H1 (cell line): Measurements from ENCODE around the gene ASXL2. TPM values are rescaled to one million over a fixed set of nuclear protein-coding genes. Genes with fewer than 3 reads are reported as not detected.
A peak's percentile ranks its signal among the peaks of the same experiment; 100 is the strongest.

Experiments
- CTCF ChIA-PET: fragments of 300-600 bp; sonication (Branson Sonifier 250); formaldehyde crosslinking; loops from one replicate; lab custom pipeline; 2021; ENCODE audit not compliant: partially characterized antibody; lab: Charles Lee
- POLR2A ChIA-PET: fragments of 300-600 bp; sonication (Branson Sonifier 250); formaldehyde crosslinking; loops from one replicate; lab custom pipeline; 2021; ENCODE audit warnings: inconsistent platforms; ENCODE audit not compliant: partially characterized antibody; lab: Charles Lee
- DNase-seq, 2 experiments: peaks; one replicate each; pipeline versions ENCODE4 v3.0.0 to v3.0.0-alpha.2; 2010 to 2022; ENCODE audit warnings: low spot score in 2 of 2, low read depth in 1 of 2, mixed read lengths in 1 of 2
- FAIRE-seq: peaks from 2 replicates; lab custom pipeline; 2011; peaks lifted over from hg19 to GRCh38; lab: Jason Lieb, UNC
- H2AFZ ChIP-seq: 2 replicates; pipeline ENCODE4 v1.8.1; 2012; ENCODE audit warnings: low read length, inconsistent platforms
- H2AK5ac ChIP-seq: 2 replicates; pipeline ENCODE4 v1.6.1; 2013; ENCODE audit warnings: low read depth, low read length
- H2BK120ac ChIP-seq: replicated peaks from 2 replicates; pipeline ENCODE3; 2013; ENCODE audit warnings: low read depth, low read length, inconsistent platforms
- H2BK12ac ChIP-seq: 2 replicates; pipeline ENCODE4 v1.6.1; 2013; ENCODE audit warnings: low read depth, low read length
- H2BK15ac ChIP-seq: 2 replicates; pipeline ENCODE4 v1.6.1; 2013; ENCODE audit warnings: low read length
- H2BK20ac ChIP-seq: 2 replicates; pipeline ENCODE4 v1.6.1; 2013; ENCODE audit warnings: low read length
- H2BK5ac ChIP-seq: 2 replicates; pipeline ENCODE4 v1.6.1; 2013; ENCODE audit warnings: low read depth, low read length
- H3K14ac ChIP-seq: 2 replicates; pipeline ENCODE4 v1.6.1; 2013; ENCODE audit warnings: inconsistent platforms; ENCODE audit not compliant: insufficient read length
- H3K18ac ChIP-seq: 2 replicates; pipeline ENCODE4 v1.6.1; 2013; ENCODE audit warnings: low read length; ENCODE audit errors: extremely low read depth
- H3K23ac ChIP-seq: 2 replicates; pipeline ENCODE4 v1.6.1; 2013; ENCODE audit warnings: inconsistent platforms; ENCODE audit not compliant: insufficient read length
- H3K23me2 ChIP-seq: 2 replicates; pipeline ENCODE4 v1.6.1; 2013; ENCODE audit warnings: low read depth, low read length
- H3K27ac ChIP-seq: 2 replicates; pipeline ENCODE4 v1.6.1; 2011; ENCODE audit warnings: low read depth, low read length, inconsistent platforms
- H3K27me3 ChIP-seq, 4 experiments: replicated peaks in 1 of 4; 1 replicate in 1 of 4; 2 replicates in 3 of 4; pipeline versions ENCODE4 v1.6.1 to v1.8.1; 2011 to 2013; ENCODE audit warnings: low read length in 3 of 4, mild to moderate bottlenecking in 3 of 4, inconsistent platforms in 2 of 4, mixed read lengths in 2 of 4, moderate library complexity in 1 of 4; ENCODE audit not compliant: control insufficient read depth in 3 of 4, insufficient read depth in 3 of 4; ENCODE audit errors: extremely low read depth in 1 of 4
- H3K36me3 ChIP-seq, 4 experiments: 2 replicates each; pipeline versions ENCODE4 v1.6.1 to v1.8.1; 2011 to 2013; ENCODE audit warnings: mild to moderate bottlenecking in 4 of 4, low read length in 3 of 4, moderate library complexity in 2 of 4, control low read depth in 1 of 4, inconsistent platforms in 1 of 4; ENCODE audit not compliant: insufficient read depth in 4 of 4, control insufficient read depth in 2 of 4
- H3K4ac ChIP-seq: replicated peaks from 2 replicates; pipeline ENCODE3; 2013; ENCODE audit warnings: low read length, low read depth, mixed read lengths, inconsistent platforms; ENCODE audit not compliant: insufficient read length
- H3K4me1 ChIP-seq, 4 experiments: replicated peaks in 1 of 4; 1 replicate in 1 of 4; 2 replicates in 3 of 4; pipeline versions ENCODE4 v1.6.1 to v1.8.1; 2011 to 2013; ENCODE audit warnings: low read length in 3 of 4, inconsistent platforms in 2 of 4, mixed read lengths in 1 of 4; ENCODE audit not compliant: insufficient read depth in 4 of 4, control insufficient read depth in 3 of 4
- H3K4me2 ChIP-seq, 2 experiments: 2 replicates each; pipeline versions ENCODE4 v1.6.1 to v1.8.1; 2011 to 2013; ENCODE audit warnings: low read depth in 2 of 2, low read length in 2 of 2, control low read depth in 1 of 2, inconsistent platforms in 1 of 2, mild to moderate bottlenecking in 1 of 2; ENCODE audit not compliant: insufficient read depth in 1 of 2
- H3K4me3 ChIP-seq, 4 experiments: fragments of 200-600, 300-600 bp in 1 of 4; sonication (generic), shearing (Covaris generic), sonication (Bioruptor Twin) in 1 of 4; 2 replicates each; pipeline versions ENCODE4 v1.5.1 to v1.8.1; 2011 to 2016; ENCODE audit warnings: low read length in 4 of 4, low read depth in 3 of 4, control low read depth in 2 of 4, inconsistent platforms in 2 of 4, mild to moderate bottlenecking in 2 of 4, mixed read lengths in 1 of 4, moderate library complexity in 1 of 4; ENCODE audit not compliant: insufficient read depth in 2 of 4; ENCODE audit errors: extremely low read depth in 1 of 4
- H3K56ac ChIP-seq: replicated peaks from 2 replicates; pipeline ENCODE3; 2013; ENCODE audit warnings: low read depth, mild to moderate bottlenecking, mixed read lengths, low read length, inconsistent platforms; ENCODE audit not compliant: insufficient read length
- H3K79me1 ChIP-seq: 2 replicates; pipeline ENCODE4 v1.6.1; 2013; ENCODE audit warnings: low read depth, low read length, control low read depth
- H3K79me2 ChIP-seq, 2 experiments: 2 replicates each; pipeline versions ENCODE4 v1.6.1 to v1.8.1; 2012 to 2013; ENCODE audit warnings: low read length in 2 of 2, mild to moderate bottlenecking in 2 of 2, inconsistent platforms in 1 of 2; ENCODE audit not compliant: insufficient read depth in 2 of 2, control insufficient read depth in 1 of 2
- H3K9ac ChIP-seq, 4 experiments: replicated peaks in 1 of 4; 1 replicate in 1 of 4; 2 replicates in 3 of 4; pipeline versions ENCODE4 v1.6.1 to v1.8.1; 2011 to 2013; ENCODE audit warnings: low read depth in 3 of 4, low read length in 3 of 4, control low read depth in 2 of 4, mild to moderate bottlenecking in 2 of 4, moderate library complexity in 2 of 4, inconsistent platforms in 1 of 4; ENCODE audit errors: extremely low read depth in 1 of 4
- H3K9me3 ChIP-seq, 2 experiments: 2 replicates each; pipeline versions ENCODE4 v1.6.1 to v1.8.1; 2012 to 2013; ENCODE audit warnings: mild to moderate bottlenecking in 2 of 2, moderate library complexity in 2 of 2, control low read depth in 1 of 2, inconsistent platforms in 1 of 2, low read depth in 1 of 2, low read length in 1 of 2, mixed read lengths in 1 of 2; ENCODE audit not compliant: insufficient read depth in 2 of 2
- H4K20me1 ChIP-seq, 2 experiments: replicated peaks in 1 of 2; 2 replicates each; pipeline versions ENCODE3 to v1.8.1; 2011 to 2013; ENCODE audit warnings: inconsistent platforms in 2 of 2, low read length in 2 of 2, mild to moderate bottlenecking in 1 of 2; ENCODE audit not compliant: insufficient read depth in 2 of 2, control insufficient read depth in 1 of 2
- H4K5ac ChIP-seq: 2 replicates; pipeline ENCODE4 v1.6.1; 2013; ENCODE audit warnings: low read length, low read depth, mixed read lengths, inconsistent platforms; ENCODE audit not compliant: insufficient read length
- H4K8ac ChIP-seq: 2 replicates; pipeline ENCODE4 v1.8.0; 2013; ENCODE audit warnings: mild to moderate bottlenecking, moderate library complexity, low read length, inconsistent platforms; ENCODE audit not compliant: insufficient read depth; ENCODE audit errors: extremely low read depth
- H4K91ac ChIP-seq: replicated peaks from 2 replicates; pipeline ENCODE3; 2013; ENCODE audit warnings: low read length, mixed read lengths, inconsistent platforms; ENCODE audit not compliant: insufficient read length
- BCL11A ChIP-seq, 2 experiments: IDR thresholded peaks; one replicate each; pipeline ENCODE4 v1.6.1; 2011; ENCODE audit warnings: low read depth in 2 of 2, low read length in 2 of 2, mild to moderate bottlenecking in 2 of 2
- CBX5 ChIP-seq: fragments of 300-800, 300-1000 bp; sonication (generic); IDR thresholded peaks from 2 replicates; pipeline ENCODE4 v1.7.1; 2016; ENCODE audit warnings: antibody characterized with exemption, low read length, low read depth
- EGR1 ChIP-seq: IDR thresholded peaks from 2 replicates; pipeline ENCODE4 v1.6.1; 2011; ENCODE audit warnings: low read depth, low read length, borderline replicate concordance
- EP300 ChIP-seq, 2 experiments: IDR thresholded peaks; 1 replicate in 1 of 2; 2 replicates in 1 of 2; pipeline ENCODE4 v1.6.1; 2011 to 2012; ENCODE audit warnings: low read depth in 2 of 2, low read length in 2 of 2, mild to moderate bottlenecking in 2 of 2, borderline replicate concordance in 1 of 2, inconsistent platforms in 1 of 2, moderate library complexity in 1 of 2
- FOSL1 ChIP-seq: IDR thresholded peaks from 2 replicates; pipeline ENCODE4 v1.6.1; 2011; ENCODE audit warnings: mild to moderate bottlenecking, low read depth, low read length, moderate library complexity; ENCODE audit not compliant: insufficient read depth
- NANOG ChIP-seq: IDR thresholded peaks from 2 replicates; pipeline ENCODE4 v1.6.1; 2011; ENCODE audit warnings: low read length, low read depth, mild to moderate bottlenecking, inconsistent platforms; ENCODE audit not compliant: insufficient read depth, poor library complexity, severe bottlenecking
- SIX5 ChIP-seq: IDR thresholded peaks from 2 replicates; pipeline ENCODE4 v1.6.1; 2011; ENCODE audit warnings: mild to moderate bottlenecking, low read depth, low read length
- SP2 ChIP-seq: IDR thresholded peaks from 2 replicates; pipeline ENCODE4 v1.6.1; 2012; ENCODE audit warnings: mild to moderate bottlenecking, low read length, inconsistent platforms
- TCF12 ChIP-seq: IDR thresholded peaks from 2 replicates; pipeline ENCODE4 v1.6.1; 2011; ENCODE audit warnings: low read depth, mild to moderate bottlenecking, low read length
- TEAD4 ChIP-seq: IDR thresholded peaks from 2 replicates; pipeline ENCODE4 v1.6.1; 2012; ENCODE audit warnings: low read depth, low read length, inconsistent platforms, mixed read lengths
- YY1 ChIP-seq: IDR thresholded peaks from 2 replicates; pipeline ENCODE4 v1.6.1; 2011; ENCODE audit warnings: low read depth, mild to moderate bottlenecking, low read length
- WGBS, 2 experiments: shearing (Covaris generic) in 1 of 2; methylation state at CpG; one replicate each; pipeline versions ENCODE4 v1.1.6 to v1.1.7; 2013 to 2015; ENCODE audit warnings: low lambda C conversion rate in 2 of 2, mixed read lengths in 2 of 2, inconsistent platforms in 1 of 2, low coverage in 1 of 2, missing lambda C conversion rate in 1 of 2; ENCODE audit not compliant: insufficient replicate concordance in 2 of 2, insufficient coverage in 1 of 2, insufficient read length in 1 of 2; ENCODE audit errors: extremely low coverage in 1 of 2, missing lambda C conversion rate in 1 of 2; 5-methylcytosine and 5-hydroxymethylcytosine counted together
- polyA plus RNA-seq, 7 experiments: library from polyadenylated mRNA; depleted of rRNA in 3 of 7; stranded (reverse) in 5 of 7; unstranded in 2 of 7; fragments of >200 nt in 5 of 7; fragments of 200-250 nt in 2 of 7; gene quantifications; 1 replicate in 5 of 7; 2 replicates in 1 of 7; 4 replicates in 1 of 7; pipeline versions ENCODE4 v1.2.1 to v1.2.3, GENCODE V29; 2011 to 2013; ENCODE audit warnings: missing spikeins in 2 of 7, mixed read lengths in 2 of 7
- total RNA-seq: library from RNA; stranded (reverse); fragmentation: NEBNext Ultra II Directional; extraction: Animal tissue kit (Norgen Biotek cat#: 25700); gene quantifications from 2 replicates; pipeline ENCODE4 v1.2.1, GENCODE V29; 2021
- TF ChIP-seq, protein P1 (sequence below): IDR thresholded peaks from 2 replicates; pipeline ENCODE4 v1.6.1; 2012; ENCODE audit warnings: low read length, inconsistent platforms

ASXL2 gene
- total and polyA plus RNA-seq, 2 of the 8 experiments (the other 6 are each of a cell fraction or from before 2014, with no cell fraction given), result 7.2 to 41.3 TPM

DNA sequence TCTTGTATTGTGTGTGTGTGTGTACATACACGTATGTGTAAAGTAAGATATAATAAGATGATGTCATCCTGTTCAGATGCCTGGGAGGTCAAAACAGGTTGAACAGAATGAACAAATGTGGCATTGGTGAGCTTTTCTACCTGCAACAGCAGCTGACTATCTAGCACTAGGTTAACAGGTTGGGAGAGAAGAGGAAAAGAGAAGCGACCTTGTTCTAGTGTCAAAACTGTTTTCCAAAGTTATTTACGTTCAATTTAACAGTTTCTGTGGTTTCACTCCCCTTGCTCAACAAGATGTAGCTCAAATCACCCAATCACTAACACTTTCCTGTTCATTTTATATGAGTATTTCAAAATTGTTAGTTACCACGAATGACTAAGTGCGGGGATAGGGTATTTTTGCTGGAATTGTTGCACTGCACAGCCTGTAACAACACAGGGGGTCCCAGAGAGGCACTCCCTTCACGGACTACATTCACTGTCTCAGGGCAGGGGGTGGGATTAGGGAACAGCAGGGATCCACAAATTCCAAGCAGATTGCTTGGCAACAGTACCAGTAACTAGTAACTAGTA is 137.4 kb downstream of the ASXL2 start:
- WGBS, 2 experiments, result 75% methylated on average over 6 of the region's 6 CpGs; no CpG with 5 or more reads in 1 of the 2 experiments
- POLR2A ChIA-PET, result no interaction called here
- TF ChIP-seq, protein P1, sequence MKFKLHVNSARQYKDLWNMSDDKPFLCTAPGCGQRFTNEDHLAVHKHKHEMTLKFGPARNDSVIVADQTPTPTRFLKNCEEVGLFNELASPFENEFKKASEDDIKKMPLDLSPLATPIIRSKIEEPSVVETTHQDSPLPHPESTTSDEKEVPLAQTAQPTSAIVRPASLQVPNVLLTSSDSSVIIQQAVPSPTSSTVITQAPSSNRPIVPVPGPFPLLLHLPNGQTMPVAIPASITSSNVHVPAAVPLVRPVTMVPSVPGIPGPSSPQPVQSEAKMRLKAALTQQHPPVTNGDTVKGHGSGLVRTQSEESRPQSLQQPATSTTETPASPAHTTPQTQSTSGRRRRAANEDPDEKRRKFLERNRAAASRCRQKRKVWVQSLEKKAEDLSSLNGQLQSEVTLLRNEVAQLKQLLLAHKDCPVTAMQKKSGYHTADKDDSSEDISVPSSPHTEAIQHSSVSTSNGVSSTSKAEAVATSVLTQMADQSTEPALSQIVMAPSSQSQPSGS, result peak; percentile 75; the same call in 1 of the 2 replicates
- TF ChIP-seq EP300 (IDR thresholded peaks at IDR 0.05; ENCODE audit: borderline replicate concordance in 1 of 2, low read depth in 2 of 2, low read length in 2 of 2) (peak in 1 of 2 experiments; percentile 67; a peak in 1 of 3 replicates), NANOG (no peak), CBX5 (no peak), TCF12 (no peak), BCL11A (IDR thresholded peaks at IDR 0.05; ENCODE audit: low read depth in 2 of 2, low read length in 2 of 2) (peak in 1 of 2 experiments; percentile 65), SP2 (no peak), FOSL1 (no peak), TEAD4 (peak; percentile 95), YY1 (no peak), EGR1 (no peak), SIX5 (no peak)

More for the DNA sequence above, 137.4 kb downstream of the ASXL2 start:
- Histone ChIP-seq H3K9ac (no peak overlapping the region), H3K23me2 (no peaks in the 10 kb centered on the region; the same call in 1 of the 2 replicates), H3K36me3 (peaks cover 6 to 21% (median 11%) of the 10 kb centered on the region in 4 experiments; a peak in 6 of 8 replicates), H4K91ac (no peak overlapping the region), H3K79me1 (no peaks in the 10 kb centered on the region), H3K4me3 (no peak overlapping the region), H2BK120ac (no peak overlapping the region), H2BK12ac (no peak overlapping the region), H2BK5ac (no peak overlapping the region), H3K4ac (no peak overlapping the region), H2AK5ac (no peak overlapping the region), H3K4me2 (peak overlapping the region in 1 of 2 experiments; percentile 30; a peak in 1 of 4 replicates), H3K56ac (no peak overlapping the region), H3K4me1 (peaks cover 0 to 15% (median 7%) of the 10 kb centered on the region in 4 experiments; a peak in 5 of 7 replicates), H3K18ac (no peak overlapping the region), H3K23ac (no peak overlapping the region), H4K5ac (no peak overlapping the region), H3K27me3 (no peaks in the 10 kb centered on the region), H2BK20ac (no peak overlapping the region), H3K79me2 (no peaks in the 10 kb centered on the region), H4K20me1 (peaks cover 0 to 4% of the 10 kb centered on the region in 2 experiments), H3K9me3 (no peaks in the 10 kb centered on the region), H3K14ac (no peak overlapping the region), H2AFZ (no peak overlapping the region), H3K27ac (peak overlapping the region; percentile 33; the same call in 1 of the 2 replicates), H4K8ac (no peak overlapping the region), H2BK15ac (no peak overlapping the region)
- peak; percentile 52 for FAIRE-seq
- CTCF ChIA-PET, result no interaction called here
- no peak for DNase-seq
